ENCODE results near the gene ACOX2.

Gene ACOX2

DNA sequence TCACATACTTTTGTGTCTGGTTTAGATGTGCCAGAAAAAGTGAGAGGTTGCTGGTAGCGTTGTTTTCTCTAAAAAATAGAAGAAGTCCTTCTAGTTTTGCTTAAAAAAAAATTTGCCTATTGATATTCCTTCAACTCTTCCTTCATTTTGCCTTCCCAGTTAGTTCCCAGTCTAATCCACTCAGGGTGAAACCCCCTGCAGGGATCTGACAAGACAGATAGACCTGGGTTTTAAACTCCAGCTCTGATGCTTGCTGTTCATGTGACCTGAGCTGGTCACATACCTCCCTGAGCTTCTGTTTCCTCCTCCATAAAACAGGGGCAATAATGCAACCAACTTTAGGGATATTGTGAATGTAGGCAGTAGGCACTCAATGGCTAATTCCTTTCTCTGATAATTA is 63.7 kb downstream of the ACOX2 start:
- no peak for DNase-seq (ENCODE audit: low read depth)

DNA sequence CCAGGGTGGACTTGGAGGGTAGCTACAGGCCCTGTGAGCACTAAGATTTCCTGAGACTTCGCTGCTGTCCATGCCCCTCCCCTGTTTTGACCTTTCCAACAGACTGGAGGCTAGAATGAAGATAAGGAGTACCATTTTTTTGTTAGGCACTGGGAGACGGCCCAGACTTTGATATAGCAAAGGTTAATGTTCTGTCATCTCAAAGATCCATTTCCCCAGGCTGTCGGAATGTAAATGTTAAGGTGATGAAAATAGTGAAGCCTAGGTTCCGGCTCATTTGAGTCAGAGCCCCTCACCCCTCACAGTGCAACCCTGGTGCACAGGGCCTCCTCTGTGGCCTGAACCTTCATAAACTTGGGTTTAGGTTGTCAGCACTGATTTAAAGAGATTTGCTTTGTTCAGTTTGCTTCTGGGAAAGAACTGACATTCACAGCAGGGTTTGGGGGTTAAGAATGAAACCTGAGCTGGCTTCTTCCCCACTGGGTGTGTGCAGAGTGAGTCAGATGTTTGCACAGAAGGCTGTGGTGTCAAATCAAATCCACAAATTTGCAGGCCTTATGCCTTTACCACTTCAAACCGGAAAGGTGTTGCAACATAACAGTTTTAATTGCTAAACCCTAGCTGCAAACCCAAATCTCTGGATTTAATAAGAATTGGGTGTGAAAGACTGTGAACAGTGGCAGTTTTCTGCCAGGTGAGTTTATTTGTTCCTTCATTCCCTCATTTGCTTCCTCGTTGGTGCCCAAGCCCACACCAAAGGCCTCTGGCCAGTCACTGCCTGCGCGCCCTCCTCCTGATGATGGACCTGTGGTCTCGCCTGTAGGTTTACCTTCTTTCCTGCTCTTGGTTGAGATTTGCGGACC is 65.7 kb downstream of the ACOX2 start:
- DNase-seq (ENCODE audit: low read depth): peak; percentile 33

DNA sequence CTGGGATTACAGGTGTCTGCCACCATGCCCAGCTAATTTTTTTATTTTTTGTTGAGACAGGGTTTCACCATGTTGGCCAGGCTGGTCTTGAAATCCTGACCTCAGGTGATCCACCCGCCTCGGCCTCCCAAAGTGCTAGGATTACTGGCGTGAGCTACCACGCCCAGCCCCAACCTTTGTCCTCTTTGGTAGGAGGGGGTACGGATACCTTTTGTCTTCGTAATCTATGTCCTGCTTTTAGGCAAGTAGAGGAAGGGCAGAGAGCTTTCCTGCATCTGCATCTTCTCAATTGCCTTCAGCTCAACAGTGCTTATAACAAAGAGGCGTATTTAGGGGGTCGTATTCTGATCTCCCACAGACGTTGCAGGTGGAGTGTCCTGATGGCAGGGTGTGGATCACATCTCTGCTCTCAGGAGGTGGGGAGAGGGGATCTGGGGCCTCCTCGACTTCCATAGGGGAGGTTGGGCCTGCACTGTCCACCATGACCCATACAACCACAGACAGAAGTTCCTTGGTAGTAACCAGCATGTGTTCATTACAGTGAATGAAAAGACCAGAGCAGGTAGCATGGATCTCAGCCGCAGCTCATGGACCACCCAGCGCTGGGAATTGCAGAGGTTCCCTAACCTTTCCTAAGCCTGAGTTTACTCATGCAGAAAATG is 66.5 kb downstream of the ACOX2 start:
- no peak for DNase-seq (ENCODE audit: low read depth)

DNA sequence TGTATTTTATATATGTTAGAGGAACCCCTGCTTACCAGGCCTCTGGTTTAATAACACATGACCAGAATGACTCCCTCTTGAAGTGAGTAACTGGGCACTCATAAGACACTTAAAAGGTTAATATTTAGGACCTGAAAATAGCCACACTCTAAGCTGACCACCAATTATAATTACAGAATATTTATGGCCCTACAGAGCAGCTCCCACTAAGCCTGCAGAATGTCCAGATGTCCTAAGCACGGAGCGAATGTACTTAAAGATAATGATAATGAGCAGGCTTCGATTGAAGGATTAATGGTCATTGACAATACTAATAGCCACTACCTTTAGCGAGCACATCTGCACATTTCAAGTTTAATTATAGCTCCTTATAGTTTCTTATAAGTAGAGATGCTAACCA is 67.9 kb downstream of the ACOX2 start:
- DNase-seq (ENCODE audit: low read depth): no peak

DNA sequence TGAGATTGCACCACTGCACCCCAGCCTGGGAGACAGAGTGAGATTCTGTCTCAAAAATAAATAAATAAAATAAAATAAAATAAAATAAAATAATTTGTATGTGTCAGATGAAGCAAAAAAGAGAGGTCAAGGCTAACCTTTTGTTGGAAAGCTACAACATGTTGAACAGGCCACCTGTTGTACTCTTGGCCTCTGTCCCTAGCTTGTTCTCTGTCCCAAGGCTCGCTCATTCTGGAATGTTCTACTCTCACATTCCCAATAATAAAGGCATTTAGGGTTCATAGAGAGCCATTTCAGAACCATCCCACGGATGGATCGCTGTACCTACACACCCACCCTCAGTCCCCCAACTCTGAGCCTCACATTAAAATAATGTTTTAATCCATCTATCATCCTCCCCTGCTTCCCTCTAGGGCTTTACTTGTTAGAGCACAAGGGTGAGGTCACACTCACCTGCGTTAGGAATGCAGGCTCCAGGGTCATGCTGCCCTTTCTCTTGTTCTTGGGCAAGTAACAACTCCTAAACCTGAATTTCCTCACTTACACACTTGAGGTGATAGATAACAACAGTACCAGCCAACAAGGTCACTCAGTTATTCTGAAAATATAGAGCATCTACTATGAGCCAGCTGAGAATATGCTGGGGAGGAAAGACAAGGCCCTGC is 70.0 kb downstream of the ACOX2 start:
- DNase-seq (ENCODE audit: low read depth): no peak

DNA sequence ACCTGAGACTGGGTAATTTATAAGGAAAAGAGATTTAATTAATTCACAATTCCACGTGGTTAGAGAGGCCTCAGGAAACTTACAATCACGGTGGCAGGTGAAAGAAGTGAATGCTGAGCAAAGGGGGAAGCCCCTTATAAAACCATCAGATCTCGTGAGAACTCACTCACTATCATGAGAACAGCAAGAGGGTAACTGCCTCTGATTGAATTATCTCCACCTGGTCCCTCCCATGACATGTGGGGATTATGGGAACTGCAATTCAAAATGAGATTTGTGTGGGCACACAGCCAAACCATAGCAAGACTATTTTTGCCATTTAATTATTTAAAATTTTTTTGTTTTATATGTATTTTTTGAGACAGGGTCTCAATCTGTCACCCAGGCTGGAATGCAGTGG is 72.1 kb downstream of the ACOX2 start:
- no peak for DNase-seq (ENCODE audit: low read depth)

DNA sequence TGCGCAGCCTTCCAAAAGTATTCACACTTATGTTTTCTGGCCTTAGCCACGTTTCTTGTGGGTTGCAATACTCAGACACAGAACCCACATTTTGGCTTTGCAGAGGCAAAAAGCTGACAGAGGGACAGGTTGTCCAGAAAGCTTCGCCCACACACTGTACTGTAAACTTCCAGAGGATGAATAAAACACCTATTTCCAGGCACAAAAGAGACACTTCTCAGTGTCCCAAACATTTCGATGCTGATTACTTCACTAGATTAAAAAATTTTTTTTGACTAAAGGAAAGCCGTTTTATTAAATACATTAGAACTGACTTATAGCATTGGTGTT is 73.1 kb downstream of the ACOX2 start:
- DNase-seq (ENCODE audit: low read depth): no peak

DNA sequence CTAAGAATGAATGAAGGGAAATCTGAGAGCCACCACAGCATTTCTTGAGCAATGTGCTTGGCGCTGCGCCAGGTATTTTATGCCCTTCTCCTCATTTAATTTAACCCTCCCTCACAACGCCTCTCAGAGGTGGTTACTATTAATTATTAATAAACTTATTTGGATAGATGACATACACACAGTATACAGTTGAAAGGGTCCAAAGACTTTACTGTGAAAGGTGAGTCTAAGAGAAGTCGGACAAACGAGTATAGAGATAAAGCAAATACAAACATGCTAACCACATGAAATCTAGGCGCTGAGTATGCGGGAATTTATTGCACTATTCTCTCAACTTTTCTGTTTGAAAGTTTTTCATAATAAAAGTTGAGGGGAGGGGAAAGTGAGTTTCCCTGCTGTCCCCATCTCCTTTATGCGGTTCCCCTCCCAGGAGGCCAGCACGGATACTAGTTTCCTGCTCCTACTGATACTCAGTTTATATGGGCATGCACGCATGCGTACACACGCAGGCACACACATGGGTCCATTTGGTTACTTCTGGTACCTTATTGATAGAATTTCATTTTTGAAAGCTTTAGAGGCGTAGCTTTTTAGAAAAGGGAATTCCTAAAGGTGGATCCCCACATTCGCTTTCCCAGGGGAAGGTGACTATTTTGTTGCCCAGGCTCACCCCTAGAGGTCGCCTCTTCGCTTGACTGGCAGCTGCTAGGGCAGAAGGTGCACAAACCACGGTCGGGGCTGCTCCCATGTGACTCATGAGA is 73.6 kb downstream of the ACOX2 start:
- DNase-seq (ENCODE audit: low read depth): peak; percentile 65

DNA sequence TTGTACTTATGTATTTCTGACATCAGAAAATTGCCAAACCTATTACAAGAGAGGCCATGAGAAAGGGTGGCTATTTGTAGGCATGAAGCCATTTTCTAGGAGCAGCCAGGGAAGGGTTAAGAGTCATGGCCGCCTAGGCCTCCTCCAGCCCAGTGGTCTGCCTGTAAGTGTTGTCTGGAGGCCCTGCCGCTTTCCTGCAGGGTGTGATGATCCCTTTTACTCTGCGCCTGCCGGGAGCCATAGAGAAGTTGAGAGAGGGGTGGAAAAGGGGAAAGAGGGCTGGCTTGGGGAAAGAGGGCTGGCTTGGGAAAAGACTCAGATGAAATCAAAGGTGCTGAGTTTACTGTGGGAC is 74.2 kb downstream of the ACOX2 start:
- no peak for DNase-seq (ENCODE audit: low read depth)

DNA sequence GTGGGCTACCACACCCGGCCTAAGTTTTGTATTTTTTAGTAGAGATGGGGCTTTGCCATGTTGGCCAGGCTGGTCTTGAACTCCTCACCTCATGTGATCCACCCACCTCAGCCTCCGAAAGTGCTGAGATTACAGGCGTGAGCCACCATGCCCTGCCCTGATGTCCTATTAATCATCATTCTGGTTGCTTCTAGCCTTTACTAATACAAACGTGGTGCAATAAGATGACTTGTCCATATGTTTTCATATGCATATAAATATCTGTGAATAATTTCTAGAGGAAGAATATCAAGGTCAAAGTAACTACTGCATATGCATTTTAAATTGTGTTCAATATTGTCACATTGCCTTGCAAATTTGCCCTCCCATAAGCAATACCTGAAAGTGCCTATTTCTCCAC is 77.8 kb downstream of the ACOX2 start:
- DNase-seq (ENCODE audit: low read depth): no peak
